HG03095 (cell line): ENCODE results near the gene TOPAZ1.

ENCODE experiments used
- ATAC-seq: cut with Tn5 transposase; IDR thresholded peaks from one replicate; pipeline ENCODE4 v1.9.1; 2021; ENCODE audit warnings: moderate library complexity; ENCODE audit not compliant: unreplicated experiment

Gene TOPAZ1

DNA sequence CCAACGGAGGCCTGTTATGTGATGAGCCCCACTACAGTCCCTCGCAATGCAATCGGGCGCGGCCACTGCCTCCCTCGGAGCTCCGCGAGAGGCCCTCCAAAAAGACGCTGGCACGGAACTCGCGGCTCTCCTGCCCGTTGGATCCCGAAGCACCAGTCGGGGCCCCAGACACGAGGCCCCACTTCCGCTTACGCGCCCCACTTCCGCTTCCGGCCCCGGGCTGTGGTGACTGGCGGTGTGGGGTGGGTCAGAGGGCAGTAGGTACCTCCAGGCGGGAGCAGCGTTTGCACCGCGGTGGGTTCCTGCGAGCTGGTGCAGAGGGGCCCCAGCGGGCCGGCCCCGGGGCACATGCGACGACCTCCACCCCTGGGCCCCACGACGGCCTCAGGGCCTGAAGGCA is at the start of gene TOPAZ1:
Gene TOPAZ1 (plus strand): TSS at position 181 of the 400 bp plus-strand sequence. CDS start 168 bp downstream, at position 349.
- no peak for ATAC-seq

DNA sequence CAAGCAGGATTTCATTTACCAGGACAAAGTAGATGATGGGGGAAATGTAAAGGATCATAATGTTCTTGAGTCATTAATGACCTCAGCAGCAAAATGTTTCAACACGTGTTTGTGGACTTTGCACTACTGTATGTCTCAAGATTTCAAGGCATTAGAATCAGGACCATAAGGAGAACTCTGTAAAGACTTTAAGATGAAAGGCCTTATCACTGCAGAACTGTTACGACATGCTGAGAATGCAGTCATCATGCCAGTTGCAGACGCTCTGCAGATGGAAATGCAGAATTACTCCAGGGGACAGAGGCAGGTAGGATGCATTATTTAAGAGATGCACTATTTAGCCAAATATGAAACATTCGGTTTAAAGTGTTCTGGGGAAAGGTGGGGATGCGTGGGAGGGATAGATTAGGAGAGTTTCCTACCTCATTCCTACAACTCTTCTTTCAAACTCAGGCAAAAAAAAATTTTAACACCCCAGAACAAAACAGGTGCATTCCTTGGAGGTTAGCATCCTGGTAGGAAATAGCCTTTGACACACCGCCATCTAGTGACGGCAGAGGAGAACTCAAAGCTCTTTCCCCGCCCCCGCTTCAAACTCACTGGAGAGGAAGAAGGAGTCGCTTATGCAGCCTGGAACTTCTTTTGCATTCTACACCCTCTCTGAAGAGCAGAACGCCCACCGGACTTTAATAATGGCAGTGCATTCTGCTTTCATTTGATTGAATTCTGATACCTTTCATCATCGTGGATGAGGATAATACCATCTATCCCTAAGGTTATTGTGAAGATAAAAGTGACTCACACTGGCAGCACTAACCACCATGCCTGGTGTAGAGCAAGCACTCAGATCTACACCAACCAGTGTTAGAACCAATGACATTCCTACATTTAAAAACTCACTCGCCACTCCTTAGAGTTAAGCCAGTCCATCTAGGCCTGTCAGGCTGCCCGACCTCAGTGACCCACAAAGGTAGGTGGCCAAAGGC is 43.1 kb upstream of the TOPAZ1 start:
- ATAC-seq = no peak

DNA sequence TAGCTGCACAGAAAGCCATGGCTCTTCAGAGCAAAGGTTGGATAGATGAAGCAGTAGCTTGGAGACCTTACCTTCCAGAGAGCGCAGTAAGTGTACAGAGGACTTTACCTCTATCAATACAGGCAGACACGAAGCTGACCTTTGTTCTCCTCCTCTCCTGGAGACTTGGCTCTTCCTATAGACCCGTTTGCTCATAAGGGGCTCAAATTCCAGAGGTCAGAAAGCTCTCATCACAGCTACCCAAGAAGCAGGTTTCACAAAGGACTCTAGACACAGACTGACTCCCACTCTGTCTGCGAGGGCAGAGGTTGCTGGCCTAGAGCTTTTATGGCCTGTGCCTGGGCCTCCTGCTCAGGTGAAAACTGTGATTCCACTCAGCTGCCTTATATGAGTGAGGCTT is 35.4 kb upstream of the TOPAZ1 start:
- ATAC-seq = no peak

DNA sequence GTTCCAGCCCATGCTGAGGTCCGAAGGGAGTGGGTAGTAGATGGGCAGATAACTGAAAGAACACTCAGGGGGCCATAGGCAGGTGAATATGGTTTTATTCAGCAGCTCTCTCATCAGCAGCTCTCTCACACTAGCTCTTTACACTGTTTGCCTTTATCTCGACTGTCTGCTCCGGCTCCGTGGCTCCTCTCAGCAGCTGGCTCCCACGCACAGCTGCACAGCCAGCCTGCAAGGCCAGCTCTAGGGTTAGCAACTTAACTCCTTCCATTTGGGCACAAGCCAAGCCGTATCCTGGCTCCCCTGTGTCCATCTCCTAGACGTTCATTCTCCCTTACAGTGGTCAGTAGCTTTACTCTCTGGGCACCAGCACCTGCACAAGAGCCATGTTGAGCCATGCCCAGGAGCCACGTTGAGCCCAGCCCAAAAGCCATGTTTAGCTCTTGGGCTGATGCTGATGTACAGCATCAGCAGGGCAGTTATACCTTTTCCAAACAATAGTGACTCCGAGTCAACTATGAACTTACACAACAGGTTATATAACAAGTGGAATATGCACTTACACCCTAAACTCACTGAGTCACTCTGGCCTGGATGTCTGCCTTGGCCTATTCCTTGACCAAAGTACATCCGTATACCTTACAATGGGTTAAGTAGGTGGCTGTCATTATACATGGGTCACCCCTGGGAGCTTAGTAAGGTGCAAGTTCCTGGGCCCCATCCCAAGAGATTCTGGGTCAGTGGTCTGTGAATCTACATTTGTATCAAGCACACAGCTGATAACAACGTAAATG is 34.6 kb upstream of the TOPAZ1 start:
- no peak for ATAC-seq

DNA sequence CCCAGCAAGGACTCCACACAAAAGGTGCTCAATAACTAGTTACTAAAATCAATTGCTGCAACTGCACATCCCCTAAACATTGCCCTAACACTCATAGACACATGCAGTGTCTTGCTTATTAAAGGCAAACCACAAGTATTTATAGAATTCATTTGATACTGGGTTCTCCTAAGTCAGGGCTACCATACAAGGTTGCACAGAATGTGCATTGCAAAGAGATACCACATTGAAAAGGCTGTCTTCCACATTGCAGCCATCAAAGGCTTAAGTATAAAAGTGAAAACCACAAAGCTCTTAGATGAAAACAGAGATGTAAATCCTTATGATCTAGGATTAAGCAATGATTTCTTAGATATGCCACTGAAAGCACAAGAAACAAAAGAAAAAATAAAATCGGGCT is 33.6 kb upstream of the TOPAZ1 start:
- ATAC-seq = no peak

DNA sequence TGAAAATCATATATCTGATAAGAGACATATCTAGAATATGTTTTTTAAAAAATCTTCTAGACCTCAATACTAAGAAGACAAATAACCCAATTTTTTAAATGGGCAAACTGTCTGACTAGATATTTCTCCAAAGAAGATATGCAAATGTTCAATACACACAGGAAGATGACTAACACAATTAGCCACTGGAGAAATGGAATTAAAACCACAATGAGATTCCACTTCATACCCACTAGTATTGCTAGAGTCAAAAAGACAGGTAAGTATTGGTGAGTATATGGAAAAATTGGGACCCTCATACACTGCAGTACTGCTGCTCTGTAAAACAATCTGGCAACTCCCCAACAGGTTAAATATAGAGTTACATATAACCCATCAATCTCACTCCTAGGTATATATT is 33.1 kb upstream of the TOPAZ1 start:
- no peak for ATAC-seq

DNA sequence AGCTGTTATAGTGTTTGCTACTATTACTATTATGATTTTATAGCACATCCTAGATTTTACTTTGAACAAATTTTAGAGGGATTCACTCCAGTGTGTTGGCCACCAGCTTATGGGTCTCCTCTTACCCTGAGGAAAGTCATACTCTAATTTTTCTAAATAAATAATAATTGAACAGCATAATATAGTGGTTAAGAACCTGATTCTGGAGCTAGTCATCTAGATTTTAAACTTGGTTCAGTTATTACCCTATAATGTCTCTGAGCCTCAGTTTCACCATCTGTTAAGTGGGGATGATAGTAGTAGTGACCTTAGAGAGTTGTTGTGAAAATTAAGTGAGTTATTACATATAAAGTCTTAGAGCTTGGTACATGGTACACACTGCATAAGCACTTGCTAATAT is 30.7 kb upstream of the TOPAZ1 start:
- no peak for ATAC-seq

DNA sequence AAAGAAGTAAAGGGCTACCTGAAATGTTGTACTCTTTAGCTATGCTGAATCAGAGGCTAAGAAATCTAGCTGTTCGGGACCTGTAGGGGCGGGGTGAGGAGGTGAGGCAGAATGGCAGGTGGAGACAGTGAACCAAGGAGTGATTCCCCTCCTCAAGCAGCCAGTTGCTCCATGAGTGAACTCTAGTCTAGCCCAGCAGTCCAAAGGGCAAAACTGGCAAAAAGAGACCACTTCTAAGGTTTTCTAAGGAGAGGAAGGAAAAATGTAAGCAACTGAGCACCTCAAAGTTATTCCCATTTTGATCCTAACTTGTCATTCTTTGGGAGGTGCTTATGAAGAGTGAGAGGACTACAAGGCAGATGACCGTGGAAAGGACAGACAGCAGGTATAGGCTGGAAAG is 19.3 kb upstream of the TOPAZ1 start:
- ATAC-seq = no peak

DNA sequence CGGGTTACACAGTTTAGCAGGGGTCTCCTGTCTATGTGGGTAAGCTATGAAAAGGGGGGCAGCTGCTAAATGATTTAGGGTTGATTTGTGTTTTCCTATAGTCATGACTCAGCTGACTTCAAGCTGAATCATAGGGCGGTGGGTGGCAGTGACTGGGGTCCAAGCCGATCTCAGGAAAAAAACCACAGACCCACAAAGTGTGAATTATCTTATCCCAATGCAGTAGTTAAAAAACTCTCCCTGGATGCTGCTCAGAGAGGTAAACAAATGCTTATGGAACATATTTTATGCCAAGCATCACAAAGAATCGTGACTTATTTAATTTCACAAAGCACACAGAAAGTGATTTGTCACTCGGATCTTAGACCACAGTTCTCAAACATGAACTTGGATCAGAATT is 18.4 kb upstream of the TOPAZ1 start:
- no peak for ATAC-seq

DNA sequence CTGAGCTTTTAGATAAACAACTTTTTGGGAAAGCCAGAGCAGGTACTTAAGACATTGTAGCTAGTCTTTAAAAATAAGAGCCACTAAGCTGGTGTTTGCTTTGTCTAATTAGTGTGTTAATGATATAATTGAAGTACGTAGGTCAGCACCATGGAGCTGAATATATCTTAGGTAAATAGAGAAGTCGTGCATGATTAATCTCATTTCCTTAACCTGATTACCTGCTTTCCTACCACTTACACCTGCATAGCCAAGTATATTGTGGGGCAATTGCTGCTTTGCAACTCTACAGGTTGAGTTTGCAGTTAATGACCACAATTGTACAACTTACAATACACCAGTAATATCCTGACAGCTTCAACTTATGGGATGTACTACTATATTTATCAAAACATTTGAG is 17.6 kb upstream of the TOPAZ1 start:
- no peak for ATAC-seq

DNA sequence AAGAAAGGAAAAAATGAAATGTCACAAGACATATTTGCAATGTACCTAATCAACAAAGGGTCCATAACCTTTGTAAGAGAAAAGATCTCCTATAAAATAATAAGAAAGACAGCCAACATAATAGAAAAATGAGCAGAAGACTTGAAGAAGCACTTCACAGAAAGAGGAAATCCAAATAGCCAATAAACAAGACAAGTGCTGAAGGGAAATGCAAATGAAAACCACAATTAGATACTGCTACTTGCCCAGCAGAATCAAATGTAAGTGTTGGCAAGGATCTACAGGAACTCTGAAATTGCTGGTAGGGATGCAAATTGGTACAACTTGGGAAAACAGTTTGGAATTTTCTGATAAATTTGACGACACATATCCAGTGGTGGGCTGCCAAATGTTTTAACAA is 15.1 kb upstream of the TOPAZ1 start:
- no peak for ATAC-seq

DNA sequence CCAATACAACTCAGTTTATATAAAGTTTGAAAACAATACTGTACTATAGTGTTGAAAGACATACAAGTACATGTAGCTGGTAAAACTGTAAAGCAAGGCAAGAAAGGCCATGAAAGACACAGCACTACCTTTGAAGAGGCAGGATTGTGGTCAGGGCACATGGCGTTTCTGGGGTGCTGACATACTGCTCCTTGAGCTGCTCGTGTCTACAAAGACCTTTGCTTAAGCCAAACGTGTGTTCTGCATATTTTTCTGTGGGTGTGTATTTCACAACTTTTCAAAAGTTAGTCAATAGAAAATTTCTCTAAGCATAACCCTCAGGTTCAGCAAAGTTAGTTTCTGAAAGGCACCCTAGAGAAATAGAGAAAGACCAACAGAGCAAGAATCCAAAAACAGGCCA is 14.1 kb upstream of the TOPAZ1 start:
- ATAC-seq = no peak

DNA sequence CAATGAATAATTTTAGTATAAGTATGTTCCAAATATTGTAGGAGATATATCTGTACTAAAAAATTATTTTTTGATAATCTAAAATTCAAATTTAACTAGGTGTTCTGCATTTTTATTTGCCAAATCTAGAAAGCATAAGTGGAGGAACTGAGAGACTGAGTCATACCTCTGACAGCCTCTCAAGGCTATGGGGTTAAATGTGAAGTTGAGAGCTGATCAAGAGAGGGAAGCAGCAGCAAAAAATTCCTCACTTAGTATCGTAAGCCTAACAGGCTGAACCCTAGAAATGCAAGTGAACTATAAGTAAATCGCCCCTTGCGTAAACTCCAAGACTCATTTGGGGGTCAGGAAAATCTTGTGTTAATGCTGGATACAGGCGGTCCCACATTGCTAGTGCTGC is 12.8 kb upstream of the TOPAZ1 start:
- ATAC-seq = no peak

DNA sequence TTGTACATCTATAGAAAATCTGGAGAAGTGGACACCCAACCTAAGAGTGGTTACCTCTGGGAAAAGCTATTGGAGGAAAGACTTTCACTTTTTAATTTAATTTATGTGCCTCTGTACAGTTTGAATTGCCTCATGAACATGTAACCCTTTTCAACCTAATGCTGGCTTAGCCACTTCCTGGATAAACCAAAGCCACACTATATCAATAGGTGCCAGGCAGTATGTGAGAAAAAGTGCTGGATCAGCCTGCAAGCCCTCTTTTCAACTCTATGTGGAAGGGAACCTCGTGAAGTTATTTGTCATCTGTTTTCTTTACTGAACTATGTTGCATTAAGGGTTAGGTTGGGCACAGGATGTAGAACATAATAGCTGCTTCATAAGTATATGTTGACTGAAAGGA is 9.3 kb upstream of the TOPAZ1 start:
- no peak for ATAC-seq

DNA sequence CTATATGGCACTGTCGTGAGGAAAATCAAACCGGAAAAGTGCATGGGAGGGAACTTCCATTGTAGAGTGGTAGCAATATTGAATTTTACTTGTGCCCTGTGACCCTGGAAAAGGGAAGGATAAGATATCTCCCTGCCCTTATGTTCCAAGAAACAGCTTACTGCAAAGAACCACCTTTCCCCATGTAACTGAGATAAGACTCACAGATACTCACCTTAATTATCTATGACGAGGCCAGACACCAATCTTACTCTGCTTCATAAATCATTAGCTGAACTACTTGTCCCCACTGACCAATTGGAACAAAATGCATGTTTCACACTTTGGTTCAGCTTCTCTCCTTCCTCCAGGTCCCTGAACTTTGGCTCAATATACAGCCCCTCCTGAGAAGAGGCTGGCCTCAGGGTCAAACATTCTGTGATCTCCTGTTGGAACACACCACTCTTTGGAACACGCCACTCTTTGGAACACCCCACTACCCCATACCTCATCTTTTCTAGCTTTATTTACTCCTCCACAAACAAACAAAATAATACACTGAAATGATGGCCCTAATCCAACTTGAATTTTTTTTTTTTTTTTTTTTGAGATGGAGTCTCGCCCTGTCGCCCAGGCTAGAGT is 6.9 kb upstream of the TOPAZ1 start:
- ATAC-seq = no peak

DNA sequence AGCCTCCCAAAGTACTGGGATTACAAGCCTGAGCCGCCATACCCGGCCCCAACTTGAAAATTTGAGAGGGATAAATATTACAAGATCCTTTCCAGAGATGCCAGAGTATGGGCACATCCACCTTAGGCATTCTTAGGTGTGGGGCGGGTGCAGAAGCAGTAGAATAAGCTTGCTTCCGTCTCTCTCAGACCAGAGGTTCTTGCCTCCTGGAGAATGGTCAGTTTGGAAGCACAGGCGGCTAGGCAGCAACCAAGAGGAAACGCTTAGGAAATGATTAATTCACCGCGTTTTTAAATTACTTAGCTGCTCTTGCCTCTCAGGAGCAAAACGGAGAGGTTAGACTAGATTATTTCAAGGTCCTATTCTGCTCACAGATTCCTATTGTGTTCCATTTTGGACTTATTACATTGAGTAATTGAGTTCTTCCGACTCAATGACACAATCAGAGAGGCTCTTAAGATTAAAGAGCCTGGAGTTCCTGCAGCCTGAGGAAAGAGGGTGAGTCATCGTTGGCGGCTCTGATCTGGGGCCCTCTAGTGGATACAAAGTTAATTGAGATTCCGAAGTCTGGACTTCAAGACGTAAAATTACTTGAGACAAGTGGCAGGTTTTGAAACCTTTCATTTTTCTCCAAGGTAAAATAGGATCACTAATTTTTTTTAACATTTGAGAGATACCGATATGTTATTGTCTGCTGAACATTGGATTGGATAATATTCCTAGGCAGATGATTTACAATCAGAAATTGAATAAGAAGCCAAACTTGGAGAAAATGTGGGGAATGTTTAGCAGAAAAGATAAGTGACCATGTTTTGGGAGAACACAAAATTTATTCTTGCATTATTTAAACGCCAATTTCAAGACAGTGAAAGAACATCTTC is 5.8 kb upstream of the TOPAZ1 start:
- ATAC-seq = no peak

DNA sequence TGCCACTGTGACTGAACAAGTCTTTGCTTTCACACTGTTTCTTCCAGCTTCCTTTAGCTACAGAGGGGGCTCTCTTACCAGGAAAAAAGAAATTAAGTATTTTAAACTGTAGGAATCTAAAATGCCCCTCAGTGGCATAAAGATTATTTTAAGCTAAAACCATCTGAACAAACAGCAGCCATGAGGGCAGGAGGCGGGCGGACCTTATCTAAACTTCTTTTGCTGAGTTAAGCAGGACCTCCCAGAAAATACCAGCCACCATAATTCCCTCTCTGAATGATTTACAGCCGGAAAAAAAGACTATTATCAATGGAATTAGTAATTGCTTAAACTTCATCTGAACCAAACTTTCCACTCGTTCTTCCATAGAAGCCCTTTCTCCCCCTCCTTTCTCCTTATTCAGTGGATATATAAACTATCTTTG is 5.2 kb upstream of the TOPAZ1 start:
- no peak for ATAC-seq

DNA sequence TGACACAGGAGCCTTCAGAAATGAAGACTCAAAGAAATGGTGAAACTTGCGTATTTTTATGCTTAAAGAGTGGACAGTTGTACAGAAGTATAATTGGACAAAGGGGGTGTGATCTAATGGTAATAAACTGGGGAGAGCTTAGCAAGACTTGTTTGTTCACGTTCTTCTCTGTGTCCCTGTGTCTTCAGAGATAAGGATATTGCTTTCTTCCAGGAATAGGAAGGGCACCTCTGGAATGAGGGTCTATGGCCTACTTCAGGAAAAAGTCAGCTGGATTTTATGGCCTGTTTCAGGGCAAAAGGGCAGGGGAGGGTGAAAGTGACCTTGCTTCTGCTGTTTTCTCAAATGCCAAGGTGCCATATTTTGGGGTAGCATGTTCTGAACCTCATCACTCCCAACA is 4.5 kb upstream of the TOPAZ1 start:
- ATAC-seq = no peak

DNA sequence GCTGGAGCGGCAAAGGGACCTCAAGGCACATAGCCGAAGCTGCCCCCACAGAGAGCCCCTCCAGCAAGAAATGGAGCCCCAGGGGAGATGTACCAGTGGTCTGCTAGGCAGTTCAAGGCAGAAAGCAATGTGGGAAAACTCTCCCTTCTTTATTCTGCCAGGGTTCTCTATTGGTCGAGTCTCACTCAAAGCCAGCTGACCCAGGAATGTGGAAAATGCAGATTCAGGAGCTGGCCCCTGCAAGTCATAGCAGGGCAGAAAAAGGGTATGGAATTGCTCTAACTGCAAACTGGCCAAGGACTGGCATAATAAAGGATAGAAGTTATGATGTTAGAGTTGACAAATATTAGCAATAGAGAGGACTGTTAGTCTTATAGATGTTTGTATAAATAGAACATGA is 4.0 kb upstream of the TOPAZ1 start:
- ATAC-seq = no peak

DNA sequence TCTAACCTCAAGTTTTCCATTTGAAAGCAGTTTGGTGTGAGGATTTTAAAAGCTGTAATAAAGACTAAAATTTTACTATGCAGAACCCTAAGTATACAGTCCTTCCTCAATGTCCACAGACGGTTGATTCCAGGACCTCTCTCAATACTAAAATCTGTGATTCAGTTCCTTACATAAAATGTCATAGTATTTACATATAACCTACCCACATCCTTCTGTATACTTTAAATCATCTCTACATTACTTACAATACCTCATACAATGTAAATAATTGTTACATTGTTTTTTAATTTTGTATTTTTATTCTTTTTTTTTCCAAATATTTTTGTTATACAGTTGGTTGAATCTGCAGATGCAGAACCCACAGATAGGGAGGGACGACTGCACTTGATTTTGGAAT is 2.8 kb upstream of the TOPAZ1 start:
- no peak for ATAC-seq

DNA sequence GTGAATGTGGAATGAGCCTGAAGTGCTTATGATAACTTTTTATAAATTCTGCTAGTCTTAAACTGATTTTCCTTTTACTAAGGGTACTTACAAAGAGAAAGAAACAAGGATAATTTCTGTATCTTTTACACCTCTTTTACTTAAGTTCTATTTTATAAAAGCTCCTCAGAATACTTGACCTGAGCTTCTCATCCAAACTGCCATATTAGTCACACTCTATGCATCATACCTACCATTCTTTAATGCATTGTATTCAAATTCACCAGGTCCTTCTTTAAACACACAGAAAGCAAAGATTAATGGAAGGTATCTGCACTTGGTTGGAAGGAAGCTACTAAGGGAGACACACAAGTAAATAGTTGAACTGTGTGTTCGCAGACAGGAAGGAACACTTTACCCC is 1.6 kb upstream of the TOPAZ1 start:
- ATAC-seq = no peak
